GM12878 (cell line): ENCODE measurements around the gene THAP7. TPM values are rescaled to one million over a fixed set of nuclear protein-coding genes. Genes with fewer than 3 reads are reported as not detected.

Source experiments
- ATAC-seq: fragments of 200-7000 bp; cut with Tn5 transposase; 3 replicates; pipeline ENCODE4 v1.9.1; 2020; ENCODE audit warnings: mild to moderate bottlenecking, moderate library complexity
- BruUV-seq: library from RNA; stranded (reverse); fragments of 400-500 nt; replicated peaks from 2 replicates; lab custom pipeline; 2021; lab: Mats Ljungman, UMichigan
- CTCF ChIA-PET: fragments of 300-600 bp; sonication (Branson Sonifier 250); formaldehyde crosslinking; extraction: SDS; loops from one replicate; lab custom pipeline; 2021; ENCODE audit warnings: inconsistent platforms; lab: Yijun Ruan, JAX
- POLR2A ChIA-PET: fragments of 350-600 bp; formaldehyde crosslinking; extraction: SDS; loops from one replicate; lab custom pipeline; 2021; ENCODE audit warnings: inconsistent platforms; lab: Charles Lee
- RAD21 ChIA-PET: fragments of 300-600 bp; sonication (Branson Sonifier 250); formaldehyde crosslinking; loops from one replicate; lab custom pipeline; 2023; ENCODE audit warnings: antibody characterized with exemption; ENCODE audit not compliant: unreplicated experiment; lab: Charles Lee
- SMC1A ChIA-PET: fragments of 300-600 bp; sonication (Branson Sonifier 250); formaldehyde crosslinking; loops from one replicate; lab custom pipeline; 2023; ENCODE audit not compliant: unreplicated experiment, uncharacterized antibody; lab: Charles Lee
- DNase-seq: peaks from one replicate; pipeline ENCODE4 v3.0.0-alpha.2; 2011; ENCODE audit warnings: low read depth, low spot score
- FAIRE-seq: peaks from 3 replicates; lab custom pipeline; 2011; peaks lifted over from hg19 to GRCh38; lab: Jason Lieb, UNC
- H2AFZ ChIP-seq: 2 replicates; pipeline ENCODE4 v1.6.0; 2011; ENCODE audit warnings: low read depth, low read length, control low read depth; ENCODE audit not compliant: control insufficient read depth
- H3K27ac ChIP-seq: 2 replicates; pipeline ENCODE4 v1.5.1; 2011; ENCODE audit warnings: control low read depth; ENCODE audit not compliant: control insufficient read depth, insufficient read depth
- H3K27me3 ChIP-seq, 2 experiments: replicated peaks in 1 of 2; 2 replicates each; pipeline versions ENCODE4 v1.6.0 to v1.6.1; 2011; ENCODE audit warnings: low read length in 1 of 2; ENCODE audit not compliant: control insufficient read depth in 2 of 2, insufficient read depth in 2 of 2
- H3K36me3 ChIP-seq, 2 experiments: 2 replicates each; pipeline ENCODE4 v1.5.1; 2011; ENCODE audit warnings: low read length in 1 of 2; ENCODE audit not compliant: control insufficient read depth in 2 of 2, insufficient read depth in 2 of 2
- H3K4me1 ChIP-seq: 2 replicates; pipeline ENCODE4 v1.6.1; 2011; ENCODE audit warnings: mild to moderate bottlenecking, low read length, moderate library complexity, mixed read lengths; ENCODE audit not compliant: control insufficient read depth, insufficient read depth
- H3K4me2 ChIP-seq: 2 replicates; pipeline ENCODE4 v1.6.0; 2011; ENCODE audit warnings: control low read depth; ENCODE audit not compliant: control insufficient read depth, insufficient read depth
- H3K4me3 ChIP-seq: fragments of 200-600 bp; sonication (generic); 2 replicates; pipeline ENCODE4 v1.5.1; 2016
- H3K79me2 ChIP-seq: 2 replicates; pipeline ENCODE4 v1.6.0; 2011; ENCODE audit warnings: low read length; ENCODE audit not compliant: control insufficient read depth, insufficient read depth
- H3K9ac ChIP-seq: 2 replicates; pipeline ENCODE4 v1.8.0; 2011; ENCODE audit warnings: low read length, control low read depth, mixed read lengths; ENCODE audit not compliant: control insufficient read depth, insufficient read depth
- H3K9me3 ChIP-seq: replicated peaks from 3 replicates; pipeline ENCODE4 v1.5.1; 2011; ENCODE audit warnings: mild to moderate bottlenecking, low read length; ENCODE audit not compliant: control insufficient read depth, insufficient read depth
- H4K20me1 ChIP-seq: 2 replicates; pipeline ENCODE4 v1.6.0; 2011; ENCODE audit not compliant: control insufficient read depth, insufficient read depth
- BRCA1 ChIP-seq: IDR thresholded peaks from 2 replicates; pipeline ENCODE4 v1.6.1; 2011; ENCODE audit warnings: low read depth, low read length, improper control_type of control experiment
- CBFB ChIP-seq: IDR thresholded peaks from 2 replicates; pipeline ENCODE4 v1.6.1; 2016; ENCODE audit warnings: antibody characterized with exemption, low read depth
- CEBPB ChIP-seq, 2 experiments: fragments of 150-350 bp in 1 of 2; IDR thresholded peaks; 2 replicates each; pipeline ENCODE4 v1.6.1; 2012 to 2014; ENCODE audit warnings: low read depth in 2 of 2, low read length in 2 of 2, borderline replicate concordance in 1 of 2, inconsistent platforms in 1 of 2
- FOXK2 ChIP-seq: fragments of 450-650 bp; IDR thresholded peaks from 2 replicates; pipeline ENCODE4 v1.6.1; 2017; ENCODE audit warnings: mild to moderate bottlenecking, moderate library complexity
- MTA2 ChIP-seq: fragments of 450-650 bp; IDR thresholded peaks from 2 replicates; pipeline ENCODE4 v1.6.1; 2016; ENCODE audit warnings: low read depth, mild to moderate bottlenecking, moderate library complexity
- MYB ChIP-seq: fragments of 150-350 bp; IDR thresholded peaks from 2 replicates; pipeline ENCODE4 v1.6.1; 2014; ENCODE audit warnings: mild to moderate bottlenecking, low read depth, low read length, borderline replicate concordance
- SMAD1 ChIP-seq: fragments of 450-650 bp; IDR thresholded peaks from 2 replicates; pipeline ENCODE4 v1.6.1; 2018; ENCODE audit warnings: mild to moderate bottlenecking, low read depth; ENCODE audit not compliant: partially characterized antibody
- WGBS: methylation state at CpG from one replicate; pipeline ENCODE4 v1.1.6; 2016; ENCODE audit warnings: low lambda C conversion rate; ENCODE audit not compliant: insufficient replicate concordance, insufficient coverage; ENCODE audit errors: missing lambda C conversion rate; 5-methylcytosine and 5-hydroxymethylcytosine counted together
- in situ Hi-C: fragments of 300-500 bp; cut with MboI; formaldehyde crosslinking; loops from 9 replicates; pipeline ENCODE4 v1.14.3; 2018; ENCODE audit warnings: mixed read lengths
- intact Hi-C: fragments of 100-400 bp; cut with micrococcal nuclease; formaldehyde crosslinking; loops from one replicate; pipeline ENCODE4 v1.14.2; 2022; ENCODE audit not compliant: unreplicated experiment
- polyA plus RNA-seq, 11 experiments: library from polyadenylated mRNA; depleted of rRNA in 4 of 11; unstranded in 6 of 11; stranded (reverse) in 5 of 11; fragments of >200 nt; fragmentation: Nextera tagmentation in 4 of 11; fragmentation: Illumina TruSeq in 1 of 11; extraction: Ambion mirVana in 4 of 11; extraction: Trizol in 1 of 11; gene quantifications; 1 replicate in 1 of 11; 2 replicates in 10 of 11; pipeline versions ENCODE4 v1.2.1 to v1.2.3, GENCODE V29; 2011 to 2016; ENCODE audit warnings: inconsistent platforms in 2 of 11, missing spikeins in 2 of 11, low read depth in 1 of 11
- total RNA-seq, 4 experiments: library from RNA; depleted of rRNA in 3 of 4; stranded (reverse); fragments of >200 nt in 3 of 4; fragmentation: Illumina TruSeq in 1 of 4; extraction: Trizol in 1 of 4; gene quantifications; 2 replicates each; pipeline versions ENCODE4 v1.2.1 to v1.2.3, GENCODE V29; 2013 to 2021
- TF ChIP-seq, protein P1 (sequence below): fragments of 450-650 bp; formaldehyde crosslinking; IDR thresholded peaks from 2 replicates; pipeline ENCODE4 v1.5.0; 2022; ENCODE audit warnings: mild to moderate bottlenecking, missing genetic modification characterization

THAP7 gene
- total and polyA plus RNA-seq, 10 of the 15 experiments (the other 5 are each of a cell fraction or from before 2014, with no cell fraction given) = 0.66 to 58.3 (median 26.3) TPM

DNA sequence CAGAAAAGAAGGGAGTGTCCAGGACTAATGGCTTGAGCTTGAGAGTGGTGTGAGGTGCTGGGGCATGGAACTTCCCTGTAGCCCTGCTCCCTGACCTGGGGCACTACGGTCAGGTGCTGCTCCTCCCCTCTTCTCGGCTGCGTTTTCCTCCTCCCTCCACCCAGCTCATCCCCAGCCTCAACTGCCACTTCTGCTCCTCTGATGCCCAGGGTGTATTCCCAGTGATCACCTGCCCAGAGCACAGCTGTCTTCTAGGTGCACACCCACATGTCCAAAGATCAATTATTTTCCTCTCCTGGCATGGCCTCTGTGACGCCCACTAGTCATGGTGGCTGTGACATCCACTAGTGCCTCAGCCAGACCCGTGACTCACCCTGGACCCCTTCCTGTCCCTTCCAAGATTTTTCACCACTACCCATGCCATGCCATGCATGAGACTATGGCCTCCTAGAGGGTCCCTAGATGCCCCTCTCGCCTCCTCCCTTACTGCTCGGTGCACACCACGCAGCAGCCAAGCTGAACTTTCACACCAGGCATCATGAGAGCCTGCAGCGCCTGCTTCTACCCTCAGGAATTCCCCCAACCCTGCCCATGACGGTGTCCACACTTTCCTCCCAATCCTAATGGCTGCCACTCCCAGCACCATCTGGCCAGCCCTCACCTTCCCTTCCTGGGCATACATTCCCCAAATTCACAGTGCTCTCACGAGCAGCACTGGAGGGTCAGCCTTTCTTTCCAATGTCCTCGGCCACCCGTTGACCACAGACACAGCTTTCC lies 14.9 kb upstream of the THAP7 start:
- Histone ChIP-seq H3K36me3 (no peaks in the 10 kb centered on the region), H3K9ac (no peak overlapping the region), H3K4me1 (peaks cover 7% of the 10 kb centered on the region), H2AFZ (no peak overlapping the region), H3K27me3 (no peaks in the 10 kb centered on the region; a peak in 2 of 4 replicates), H4K20me1 (no peaks in the 10 kb centered on the region), H3K79me2 (no peaks in the 10 kb centered on the region), H3K27ac (no peak overlapping the region), H3K9me3 (no peaks in the 10 kb centered on the region), H3K4me3 (no peak overlapping the region), H3K4me2 (no peak overlapping the region)
- no TSS peak for BruUV-seq
- ChIA-PET RAD21 (no interaction called here), SMC1A (no interaction called here), CTCF (no interaction called here), POLR2A (no interaction called here)
- no peak for DNase-seq
- in situ Hi-C loops (no loop called here), intact Hi-C loops (no loop called here)
- no peak for ATAC-seq
- FAIRE-seq = no peak
- 30% methylated on average over 13 of the region's 13 CpGs for WGBS
- TF ChIP-seq SMAD1 (no peak), MTA2 (no peak), BRCA1 (no peak), MYB (no peak), CBFB (no peak), CEBPB (IDR thresholded peaks at IDR 0.05; ENCODE audit: borderline replicate concordance in 1 of 2, low read depth in 2 of 2, low read length in 2 of 2) (no peak), FOXK2 (no peak)
- TF ChIP-seq, protein P1, sequence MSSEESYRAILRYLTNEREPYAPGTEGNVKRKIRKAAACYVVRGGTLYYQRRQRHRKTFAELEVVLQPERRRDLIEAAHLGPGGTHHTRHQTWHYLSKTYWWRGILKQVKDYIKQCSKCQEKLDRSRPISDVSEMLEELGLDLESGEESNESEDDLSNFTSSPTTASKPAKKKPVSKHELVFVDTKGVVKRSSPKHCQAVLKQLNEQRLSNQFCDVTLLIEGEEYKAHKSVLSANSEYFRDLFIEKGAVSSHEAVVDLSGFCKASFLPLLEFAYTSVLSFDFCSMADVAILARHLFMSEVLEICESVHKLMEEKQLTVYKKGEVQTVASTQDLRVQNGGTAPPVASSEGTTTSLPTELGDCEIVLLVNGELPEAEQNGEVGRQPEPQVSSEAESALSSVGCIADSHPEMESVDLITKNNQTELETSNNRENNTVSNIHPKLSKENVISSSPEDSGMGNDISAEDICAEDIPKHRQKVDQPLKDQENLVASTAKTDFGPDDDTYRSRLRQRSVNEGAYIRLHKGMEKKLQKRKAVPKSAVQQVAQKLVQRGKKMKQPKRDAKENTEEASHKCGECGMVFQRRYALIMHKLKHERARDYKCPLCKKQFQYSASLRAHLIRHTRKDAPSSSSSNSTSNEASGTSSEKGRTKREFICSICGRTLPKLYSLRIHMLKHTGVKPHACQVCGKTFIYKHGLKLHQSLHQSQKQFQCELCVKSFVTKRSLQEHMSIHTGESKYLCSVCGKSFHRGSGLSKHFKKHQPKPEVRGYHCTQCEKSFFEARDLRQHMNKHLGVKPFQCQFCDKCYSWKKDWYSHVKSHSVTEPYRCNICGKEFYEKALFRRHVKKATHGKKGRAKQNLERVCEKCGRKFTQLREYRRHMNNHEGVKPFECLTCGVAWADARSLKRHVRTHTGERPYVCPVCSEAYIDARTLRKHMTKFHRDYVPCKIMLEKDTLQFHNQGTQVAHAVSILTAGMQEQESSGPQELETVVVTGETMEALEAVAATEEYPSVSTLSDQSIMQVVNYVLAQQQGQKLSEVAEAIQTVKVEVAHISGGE (CRISPR knock-in tag) = no peak
